ENCODE data around the gene LHX6. TPM values are rescaled to one million over a fixed set of nuclear protein-coding genes. Genes with fewer than 3 reads are reported as not detected.

The LHX6 gene
- total and polyA plus RNA-seq, 2 of the 13 experiments (the other 11 are each of a cell fraction or from before 2014, with no cell fraction given) = 1.1 to 1.3 TPM

- TF ChIP-seq TCF12 (IDR thresholded peaks at IDR 0.05) (no peak), TCF12 (CRISPR knock-in tag; IDR thresholded peaks at IDR 0.05) (no peak), HCFC1 (IDR thresholded peaks at IDR 0.05; ENCODE audit: low read depth, low read length) (no peak), RORA (CRISPR knock-in tag; IDR thresholded peaks at IDR 0.05) (no peak), NFE2L2 (IDR thresholded peaks at IDR 0.05; ENCODE audit: low read length) (no peak), REPIN1 (CRISPR knock-in tag; IDR thresholded peaks at IDR 0.05; ENCODE audit: borderline replicate concordance, low read depth) (0 out of 2 replicates have a peak, but pooled peaks have one; percentile 40), MLLT10 (CRISPR knock-in tag; IDR thresholded peaks at IDR 0.05) (no peak), SETDB1 (CRISPR knock-in tag; IDR thresholded peaks at IDR 0.05; ENCODE audit: borderline replicate concordance) (no peak), KLF13 (CRISPR knock-in tag; IDR thresholded peaks at IDR 0.05) (no peak), GZF1 (CRISPR knock-in tag; IDR thresholded peaks at IDR 0.05) (no peak), BHLHE40 (IDR thresholded peaks at IDR 0.05; ENCODE audit: low read length) (no peak), HNRNPLL (IDR thresholded peaks at IDR 0.05; ENCODE audit: low read depth, low read length, poor library complexity, severe bottlenecking) (no peak), ZNF350 (CRISPR knock-in tag; IDR thresholded peaks at IDR 0.05; ENCODE audit: borderline replicate concordance, low read depth) (no peak), ZNF687 (CRISPR knock-in tag; IDR thresholded peaks at IDR 0.05) (peak; percentile 46), GABPB1 (CRISPR knock-in tag; IDR thresholded peaks at IDR 0.05) (no peak), SAP130 (CRISPR knock-in tag; IDR thresholded peaks at IDR 0.05; ENCODE audit: low read depth) (0 out of 2 replicates have a peak, but pooled peaks have one; percentile 12)
Measured at GRCh38 chr9:122188369-122188768, 40.4 kb downstream of the LHX6 start (continued).

Measured in HepG2 (cell line).